ENCODE results near the gene TRIM66. TPM values are rescaled to one million over a fixed set of nuclear protein-coding genes. Genes with fewer than 3 reads are reported as not detected.

The TRIM66 gene
- total and polyA plus RNA-seq, 10 of the 15 experiments (the other 5 are each of a cell fraction or from before 2014, with no cell fraction given): 1.7 to 14.5 (median 7.4) TPM

DNA sequence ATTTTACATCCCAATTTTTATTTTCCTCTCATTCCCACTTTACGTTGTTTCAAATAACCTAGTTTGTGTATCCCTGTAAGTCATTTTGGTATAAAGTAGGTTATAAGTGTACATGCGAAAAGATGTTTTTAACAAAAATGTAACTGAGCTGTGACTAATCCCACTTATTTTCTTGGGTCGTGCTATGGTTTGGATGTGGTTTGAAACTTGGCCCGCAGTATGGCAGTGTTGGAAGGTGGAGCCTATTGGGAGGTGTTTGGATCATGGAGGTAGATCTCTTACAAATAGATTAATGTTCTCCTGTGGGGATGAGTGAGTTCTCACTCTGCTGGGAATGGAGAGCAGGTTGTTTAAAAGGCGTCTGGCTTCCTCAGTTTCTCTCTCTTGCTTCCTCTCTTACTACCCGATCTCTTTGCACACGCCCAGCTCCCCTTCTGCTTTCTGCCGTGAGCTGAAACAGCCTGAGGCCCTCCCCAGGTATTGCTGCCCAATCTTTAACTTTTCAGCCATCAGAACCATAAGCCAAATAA is 7.3 kb upstream of the TRIM66 start:
- no TSS peak for BruUV-seq (replicated peaks)
- ATAC-seq (no peak), DNase-seq (ENCODE audit: low read depth, low spot score) (no peak), FAIRE-seq (no peak)
- Histone ChIP-seq H3K27me3 (replicated peaks in 1 of 2; ENCODE audit: control insufficient read depth in 2 of 2, insufficient read depth in 2 of 2, low read length in 1 of 2) (no peaks in the 10 kb centered on the region), H3K4me3 (peak overlapping the region; percentile 88), H3K36me3 (ENCODE audit: control insufficient read depth in 2 of 2, insufficient read depth in 2 of 2, low read length in 1 of 2) (peaks cover 7 to 22% of the 10 kb centered on the region in 2 experiments), H3K79me2 (ENCODE audit: control insufficient read depth, insufficient read depth, low read length) (peaks cover 34% of the 10 kb centered on the region), H3K4me2 (ENCODE audit: control insufficient read depth, insufficient read depth) (peak overlapping the region; percentile 84), H2AFZ (ENCODE audit: control insufficient read depth, low read depth, low read length) (no peak overlapping the region), H3K4me1 (ENCODE audit: control insufficient read depth, insufficient read depth, low read length) (peaks cover 31% of the 10 kb centered on the region), H3K27ac (ENCODE audit: control insufficient read depth, insufficient read depth) (no peak overlapping the region), H3K9ac (ENCODE audit: control insufficient read depth, insufficient read depth, low read length) (no peak overlapping the region; the same call in 1 of the 2 replicates), H3K9me3 (replicated peaks; ENCODE audit: control insufficient read depth, insufficient read depth, low read length) (no peaks in the 10 kb centered on the region), H4K20me1 (ENCODE audit: control insufficient read depth, insufficient read depth) (peaks cover 5% of the 10 kb centered on the region; the same call in 1 of the 2 replicates)
- TF ChIP-seq POLR2A (IDR thresholded peaks at IDR 0.05; ENCODE audit: low read depth, low read length) (peak; percentile 6), NR2C2 (IDR thresholded peaks at IDR 0.05; ENCODE audit: borderline replicate concordance, control insufficient read depth, insufficient read length, low read depth) (no peak)
- 69% methylated on average over 8 of the region's 8 CpGs for WGBS (ENCODE audit: insufficient coverage, insufficient replicate concordance, low lambda C conversion rate, missing lambda C conversion rate)
- intact Hi-C loops (cut with micrococcal nuclease; ENCODE audit: unreplicated experiment) (loop anchor here (1.0 to 10.0 kb wide), 5 partner anchors 124 to 378 kb away; partner anchors contain the start of gene AKIP1), in situ Hi-C loops (cut with MboI) (no loop called here)
- ChIA-PET SMC1A (ENCODE audit: uncharacterized antibody, unreplicated experiment) (interaction anchor here (0.6 to 1.0 kb wide), 2 partner anchors 16 to 270 kb away, joined by 3 read pairs; no protein-coding TSS in a partner anchor), POLR2A (no interaction called here), CTCF (interaction anchor here (0.6 to 2.6 kb wide), 3 partner anchors 8 to 304 kb away, joined by 3 to 13 read pairs (median 3); no protein-coding TSS in a partner anchor), RAD21 (ENCODE audit: unreplicated experiment) (interaction anchor here (0.6 kb wide), 1 partner anchor 360 kb away, joined by 3 read pairs; no protein-coding TSS in a partner anchor)

DNA sequence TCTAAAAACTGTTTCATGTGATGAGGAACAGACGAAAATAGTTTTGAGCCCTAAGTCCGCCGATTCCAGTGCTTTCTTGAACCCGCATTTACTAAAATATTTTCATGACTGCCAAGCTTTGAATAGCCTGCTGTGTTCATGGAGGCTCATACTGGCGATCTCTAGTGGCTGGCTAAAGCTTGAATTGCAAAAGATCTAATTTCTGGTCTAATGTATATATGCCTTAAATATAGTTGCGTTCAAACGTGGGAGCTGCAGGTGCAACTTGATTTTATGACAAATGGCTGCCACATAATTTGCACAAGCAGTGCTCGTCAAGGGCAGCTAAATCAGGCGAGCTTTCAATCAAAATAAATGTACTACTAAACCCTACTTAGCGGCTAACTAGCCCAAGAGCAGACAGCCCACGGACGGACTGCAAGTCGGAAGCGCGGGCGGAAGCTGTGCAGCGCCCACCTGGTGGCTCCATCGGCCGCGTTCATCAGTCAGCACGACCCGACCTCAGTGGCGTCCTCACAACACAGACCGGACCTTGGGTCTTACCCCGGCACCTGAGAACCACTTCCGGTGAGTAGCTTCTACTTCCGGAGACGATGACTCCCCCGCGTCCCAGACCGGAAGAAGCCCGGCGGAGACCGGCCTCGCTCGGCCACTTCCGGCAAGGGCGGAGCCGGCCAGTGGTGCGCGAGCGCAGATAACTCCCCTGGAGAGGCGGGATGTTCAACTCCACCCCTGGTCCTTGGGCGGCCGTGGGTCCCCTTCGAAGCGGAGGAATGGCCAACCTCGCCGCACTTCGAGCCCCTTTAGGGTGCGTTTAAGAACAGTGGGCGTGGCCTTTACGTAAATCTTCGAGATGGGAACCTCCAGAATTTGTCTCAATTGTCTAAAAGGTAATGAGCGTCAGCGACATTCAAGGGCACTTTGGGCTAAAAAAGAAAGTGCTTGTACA is 6.2 kb upstream of the TRIM66 start:
- POLR2A ChIA-PET: interaction anchor here (0.6 to 1.3 kb wide), 5 partner anchors 11 to 271 kb away, joined by 3 to 6 read pairs (median 5); no protein-coding TSS in a partner anchor
- peak overlapping the region; percentile 88 for H3K27ac ChIP-seq (ENCODE audit: control insufficient read depth, insufficient read depth)
- in situ Hi-C loops (cut with MboI) (no loop called here), intact Hi-C loops (cut with micrococcal nuclease; ENCODE audit: unreplicated experiment) (loop anchor here (1.0 to 10.0 kb wide), 5 partner anchors 125 to 379 kb away; partner anchors contain the start of gene AKIP1)
- RAD21 ChIA-PET (ENCODE audit: unreplicated experiment): interaction anchor here (0.9 to 1.8 kb wide), 5 partner anchors 43 to 702 kb away, joined by 3 to 11 read pairs (median 4); partner anchors contain the start of gene EIF3F
- H3K4me3 ChIP-seq: peak overlapping the region; percentile 88
- SMC1A ChIA-PET (ENCODE audit: uncharacterized antibody, unreplicated experiment): interaction anchor here (0.6 to 1.6 kb wide), 7 partner anchors 9 to 702 kb away, joined by 3 to 6 read pairs (median 4); no protein-coding TSS in a partner anchor
- H3K4me2 ChIP-seq (ENCODE audit: control insufficient read depth, insufficient read depth): peak overlapping the region; percentile 84
- CTCF ChIA-PET: interaction anchor here (0.7 to 2.6 kb wide), 7 partner anchors 32 to 271 kb away, joined by 3 to 13 read pairs (median 4); no protein-coding TSS in a partner anchor
- FAIRE-seq: peak; percentile 86
- H3K9ac ChIP-seq (ENCODE audit: control insufficient read depth, insufficient read depth, low read length): peak overlapping the region; percentile 85
- H3K79me2 ChIP-seq (ENCODE audit: control insufficient read depth, insufficient read depth, low read length): peaks cover 45% of the 10 kb centered on the region
- BruUV-seq (replicated peaks): TSS peak; percentile 97
- WGBS (ENCODE audit: insufficient coverage, insufficient replicate concordance, low lambda C conversion rate, missing lambda C conversion rate): under 1% methylated on average over 56 of the region's 56 CpGs
- H4K20me1 ChIP-seq (ENCODE audit: control insufficient read depth, insufficient read depth): peaks cover 5% of the 10 kb centered on the region; the same call in 1 of the 2 replicates
- peak; percentile 91 for ATAC-seq
- H3K36me3 ChIP-seq (ENCODE audit: control insufficient read depth in 2 of 2, insufficient read depth in 2 of 2, low read length in 1 of 2): peaks cover 8 to 28% of the 10 kb centered on the region in 2 experiments
- DNase-seq (ENCODE audit: low read depth, low spot score): peak; percentile 92
- H3K27me3 ChIP-seq (replicated peaks in 1 of 2; ENCODE audit: control insufficient read depth in 2 of 2, insufficient read depth in 2 of 2, low read length in 1 of 2): no peaks in the 10 kb centered on the region
- H3K4me1 ChIP-seq (ENCODE audit: control insufficient read depth, insufficient read depth, low read length): peaks cover 31% of the 10 kb centered on the region
- H2AFZ ChIP-seq (ENCODE audit: control insufficient read depth, low read depth, low read length): peak overlapping the region; percentile 39
- H3K9me3 ChIP-seq (replicated peaks; ENCODE audit: control insufficient read depth, insufficient read depth, low read length): no peaks in the 10 kb centered on the region
- peak; percentile 86 for TF ChIP-seq IKZF1 (conservative IDR thresholded peaks at IDR 0.05)
- peak; percentile 74 for TF ChIP-seq SREBF2 (IDR thresholded peaks at IDR 0.05; ENCODE audit: low read length)
- no peak for TF ChIP-seq SPI1 (IDR thresholded peaks at IDR 0.05; ENCODE audit: borderline replicate concordance, insufficient read depth, low read depth, low read length)
- no peak for TF ChIP-seq ZSCAN29 (IDR thresholded peaks at IDR 0.05)
- TF ChIP-seq PAX5 (IDR thresholded peaks at IDR 0.05; ENCODE audit: borderline replicate concordance, low read depth, low read length): no peak; the same call in 1 of the 2 replicates
- TF ChIP-seq GABPA (IDR thresholded peaks at IDR 0.05; ENCODE audit: low read depth): peak; percentile 99
- TF ChIP-seq E2F4 (IDR thresholded peaks at IDR 0.05; ENCODE audit: low read depth, low read length): peak; percentile 88
- TF ChIP-seq BCL11A (IDR thresholded peaks at IDR 0.05; ENCODE audit: low read depth, low read length): peak; percentile 75
- no peak for TF ChIP-seq RAD51 (IDR thresholded peaks at IDR 0.05)
- TF ChIP-seq FOS (IDR thresholded peaks at IDR 0.05; ENCODE audit: borderline replicate concordance, extremely low read depth, insufficient read length): no peak
- peak; percentile 66 for TF ChIP-seq LARP7 (IDR thresholded peaks at IDR 0.05)
- TF ChIP-seq STAT1 (conservative IDR thresholded peaks at IDR 0.05): no peak; the same call in 1 of the 2 replicates
- no peak for TF ChIP-seq MEF2A (IDR thresholded peaks at IDR 0.05; ENCODE audit: insufficient read depth, low read depth, low read length)

All from GM12878 (cell line).